22Rv1 (cell line): ENCODE results near the gene RAB11FIP3.

ENCODE experiments used
- CTCF ChIP-seq: fragments of 450-650 bp; IDR thresholded peaks from 2 replicates; pipeline ENCODE4 v1.5.1; 2017; ENCODE audit warnings: mild to moderate bottlenecking
- ZFX ChIP-seq: fragments of 450-650 bp; IDR thresholded peaks from 2 replicates; pipeline ENCODE4 v1.6.1; 2017; ENCODE audit warnings: antibody characterized with exemption, borderline replicate concordance

GRCh38 chr16:472199-472504 is 46.7 kb downstream of the RAB11FIP3 start:
- TF ChIP-seq CTCF (no peak), ZFX (no peak)
